Tibial nerve (tissue), 4 donors: ENCODE results near the gene LTC4S. TPM values are rescaled to one million over a fixed set of nuclear protein-coding genes. Genes with fewer than 3 reads are reported as not detected.

Source experiments
- DNase-seq, 2 donors: peaks; one replicate each; pipeline ENCODE4 v3.0.0-alpha.2; 2019; ENCODE audit warnings: low spot score in 2 of 2
- H3K27ac ChIP-seq, 4 donors: fragments of 200-600 bp; sonication (generic) in 3 of 4; one replicate each; pipeline ENCODE4 v1.5.1; 2017 to 2019; ENCODE audit warnings: mild to moderate bottlenecking in 1 of 4
- H3K27me3 ChIP-seq, 2 donors: fragments of 200-600 bp; sonication (generic) in 1 of 2; one replicate each; pipeline versions ENCODE4 v1.5.1 to v1.6.0; 2017 to 2019
- H3K36me3 ChIP-seq, 3 donors: fragments of 200-600 bp; sonication (generic); one replicate each; pipeline ENCODE4 v1.5.1; 2018 to 2019
- H3K4me1 ChIP-seq, 4 donors: fragments of 200-600 bp; sonication (generic) in 3 of 4; one replicate each; pipeline ENCODE4 v1.5.1; 2017 to 2019
- H3K4me3 ChIP-seq, 4 donors: fragments of 200-600 bp; sonication (generic) in 3 of 4; one replicate each; pipeline ENCODE4 v1.5.1; 2017 to 2019; ENCODE audit warnings: mild to moderate bottlenecking in 1 of 4, moderate library complexity in 1 of 4
- H3K9me3 ChIP-seq, 4 donors: fragments of 200-600 bp; sonication (generic) in 3 of 4; one replicate each; pipeline ENCODE4 v1.5.1; 2017 to 2019
- CTCF ChIP-seq, 5 experiments: fragments of 200-600 bp in 3 of 5; fragments of 450-650 bp in 2 of 5; sonication (generic) in 3 of 5; IDR thresholded peaks; one replicate each; pipeline ENCODE4 v1.5.1; 2016 to 2019; ENCODE audit warnings: antibody characterized with exemption in 5 of 5, mild to moderate bottlenecking in 3 of 5, moderate library complexity in 2 of 5
- EP300 ChIP-seq, 2 donors: sonication (generic); formaldehyde crosslinking; IDR thresholded peaks; one replicate each; pipeline ENCODE4 v1.6.1; 2017; ENCODE audit warnings: antibody characterized with exemption in 2 of 2, mild to moderate bottlenecking in 1 of 2
- POLR2A ChIP-seq, 2 donors: fragments of 450-650 bp; IDR thresholded peaks; one replicate each; pipeline ENCODE4 v1.6.1; 2017; ENCODE audit warnings: antibody characterized with exemption in 2 of 2, mild to moderate bottlenecking in 2 of 2, moderate library complexity in 2 of 2
- WGBS, 2 donors: methylation state at CpG; one replicate each; pipeline ENCODE4 v1.1.5; 2018; 5-methylcytosine and 5-hydroxymethylcytosine counted together
- total RNA-seq, 4 donors: library from RNA; depleted of rRNA; stranded (reverse); fragments of >200 nt; gene quantifications; one replicate each; pipeline ENCODE4 v1.1.0, GENCODE V29; 2016

LTC4S gene
- total RNA-seq, 4 donors from 2014 or later = 7.6 to 38.6 (median 18.4) TPM

DNA sequence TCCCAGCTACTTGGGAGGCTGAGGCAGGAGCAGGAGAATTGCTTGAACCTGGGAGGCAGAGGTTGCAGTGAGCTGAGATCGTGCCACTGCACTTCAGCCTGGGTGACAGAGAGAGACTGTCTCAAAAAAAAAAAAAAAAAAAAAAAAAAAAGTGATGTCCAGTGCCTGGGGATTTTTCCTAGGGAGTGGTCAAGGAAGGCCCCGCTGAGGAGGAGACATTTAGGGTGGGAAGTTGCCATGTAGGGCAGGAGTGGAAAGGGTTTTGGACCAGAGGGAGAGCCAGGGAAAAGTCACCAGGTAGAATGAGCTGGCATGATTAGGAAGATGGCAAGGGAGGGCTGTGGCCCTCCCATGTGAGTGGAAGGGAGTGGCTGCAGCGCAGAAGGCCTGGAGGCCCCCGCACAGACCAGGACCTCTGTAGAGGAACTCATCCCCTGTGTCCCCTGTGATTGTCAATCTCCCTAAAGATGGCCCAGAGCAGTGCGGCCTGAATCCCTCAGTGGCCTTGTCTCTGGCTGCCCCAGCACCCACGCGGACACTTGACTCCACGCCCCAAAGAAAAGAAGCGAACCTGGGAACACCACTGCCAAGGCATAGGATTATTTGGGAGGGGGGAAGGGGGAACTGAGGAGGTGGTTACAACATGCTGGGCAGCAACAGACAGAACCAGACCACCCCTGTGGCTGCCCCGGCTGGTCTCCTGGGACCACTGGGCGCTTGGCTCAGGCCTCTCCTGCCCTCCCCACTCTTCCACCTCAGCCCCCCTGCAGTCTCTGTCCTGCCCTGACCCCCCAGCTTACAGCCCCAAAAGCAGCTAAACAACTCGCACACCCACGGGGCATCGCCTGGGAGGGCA lies 24.3 kb downstream of the LTC4S start:
- Histone ChIP-seq H3K9me3 (no peaks in the 10 kb centered on the region), H3K4me3 (peak overlapping the region; percentile 80 to 88 (median 86)), H3K27me3 (no peaks in the 10 kb centered on the region), H3K36me3 (peaks cover 0 to 33% (median 4%) of the 10 kb centered on the region in 3 donors), H3K27ac (peak overlapping the region; percentile 95 to 100 (median 98)), H3K4me1 (peaks cover 0 to 52% (median 44%) of the 10 kb centered on the region in 4 donors)
- WGBS, 2 donors = 48 to 49% methylated on average over 12 to 14 of the region's 14 CpGs
- no peak for DNase-seq
- TF ChIP-seq EP300 (IDR thresholded peaks at IDR 0.05) (no peak), CTCF (IDR thresholded peaks at IDR 0.05) (no peak), POLR2A (IDR thresholded peaks at IDR 0.05) (no peak)

- peak in 2 of 5 experiments; percentile 16 to 51 for TF ChIP-seq CTCF (IDR thresholded peaks at IDR 0.05)
- peak; percentile 34 to 75 for TF ChIP-seq POLR2A (IDR thresholded peaks at IDR 0.05)
- TF ChIP-seq EP300 (IDR thresholded peaks at IDR 0.05) = peak; percentile 99 to 100
- 1% methylated on average over 28 to 31 of the region's 35 CpGs for WGBS, 2 donors
- Histone ChIP-seq H3K27ac (peak overlapping the region; percentile 95 to 100 (median 98)), H3K4me1 (peaks cover 0 to 59% (median 50%) of the 10 kb centered on the region in 4 donors), H3K36me3 (peaks cover 4 to 33% (median 4%) of the 10 kb centered on the region in 3 donors), H3K9me3 (no peaks in the 10 kb centered on the region), H3K27me3 (no peaks in the 10 kb centered on the region), H3K4me3 (peak overlapping the region; percentile 80 to 88 (median 86))
- DNase-seq = peak; percentile 91 to 94
Observed at GRCh38 chr5:179818746-179819295, 25.0 kb downstream of the LTC4S start.

DNA sequence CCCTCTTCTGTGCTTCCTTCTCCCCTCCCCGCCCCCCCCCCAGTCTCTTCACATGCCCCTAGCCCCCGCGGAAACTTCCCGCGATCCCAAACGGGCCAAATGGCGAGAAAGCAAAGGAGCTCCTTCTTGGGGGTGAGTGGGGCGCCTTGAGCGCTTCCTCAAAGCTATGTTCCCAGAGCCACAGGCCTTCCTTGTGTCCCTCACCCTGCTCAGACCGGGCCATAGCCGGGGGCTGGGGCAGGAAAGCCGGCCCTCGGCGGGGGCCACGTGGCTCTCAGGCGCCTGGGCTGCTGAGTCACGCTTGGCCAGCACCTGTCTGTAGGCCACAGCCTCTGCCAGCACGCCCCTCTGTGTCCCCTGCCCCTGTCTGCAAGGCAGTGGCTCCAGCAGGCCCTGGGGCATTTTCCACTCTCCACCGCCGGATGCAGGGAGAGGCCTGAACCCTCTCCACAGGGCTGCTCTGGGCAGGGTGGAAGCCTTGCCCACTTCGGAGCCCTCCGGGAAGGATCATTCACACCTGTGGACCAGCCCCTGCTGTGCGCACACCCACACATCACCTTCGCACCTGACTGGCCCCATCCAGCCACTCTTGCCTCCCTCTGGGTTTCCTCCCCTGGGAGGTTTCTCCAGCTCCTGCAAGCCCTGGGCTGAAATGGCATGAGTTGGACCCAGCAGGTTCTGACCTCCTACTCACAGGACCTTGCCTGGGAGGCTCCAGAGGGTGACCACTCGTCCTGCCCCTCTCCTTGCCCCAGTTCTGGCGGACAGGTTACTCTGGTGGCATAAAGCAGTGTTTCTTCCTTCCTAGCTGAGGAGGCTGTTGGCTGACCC lies 25.7 kb downstream of the LTC4S start:
- H3K4me1 ChIP-seq = peaks cover 0 to 66% (median 56%) of the 10 kb centered on the region in 4 donors

GRCh38 chr5:179820127-179820482 lies 26.3 kb downstream of the LTC4S start:
- no peak for DNase-seq
- no peaks in the 10 kb centered on the region for H3K9me3 ChIP-seq
- H3K36me3 ChIP-seq = peaks cover 6 to 33% (median 7%) of the 10 kb centered on the region in 3 donors
- H3K27ac ChIP-seq = peak overlapping the region; percentile 95 to 100 (median 98)
- peaks cover 0 to 72% (median 61%) of the 10 kb centered on the region in 4 donors for H3K4me1 ChIP-seq
- TF ChIP-seq EP300 (IDR thresholded peaks at IDR 0.05) (no peak), CTCF (IDR thresholded peaks at IDR 0.05) (no peak), POLR2A (IDR thresholded peaks at IDR 0.05) (no peak)
- peak overlapping the region; percentile 80 to 88 (median 86) for H3K4me3 ChIP-seq
- 7 to 20% methylated on average over 9 to 12 of the region's 12 CpGs for WGBS, 2 donors
- no peaks in the 10 kb centered on the region for H3K27me3 ChIP-seq

More for the DNA sequence above, 25.7 kb downstream of the LTC4S start:
- peak in 1 of 2 donors; percentile 11 for TF ChIP-seq POLR2A (IDR thresholded peaks at IDR 0.05)
- TF ChIP-seq EP300 (IDR thresholded peaks at IDR 0.05) = no peak
- H3K9me3 ChIP-seq = no peaks in the 10 kb centered on the region
- H3K4me3 ChIP-seq = peak overlapping the region; percentile 80 to 88 (median 86)
- 10 to 21% methylated on average over 17 to 23 of the region's 26 CpGs for WGBS, 2 donors
- H3K36me3 ChIP-seq = peaks cover 4 to 33% (median 6%) of the 10 kb centered on the region in 3 donors
- H3K27ac ChIP-seq = peak overlapping the region; percentile 95 to 100 (median 98)
- no peaks in the 10 kb centered on the region for H3K27me3 ChIP-seq
- peak; percentile 50 to 51 for DNase-seq
